Mucosa of stomach (tissue), 1 donor: ENCODE measurements around the gene RERE.

Source experiments
- H3K27me3 ChIP-seq: one replicate; pipeline ENCODE4 v1.7.0; 2013; ENCODE audit warnings: mild to moderate bottlenecking, low read length; ENCODE audit not compliant: control insufficient read depth, insufficient read depth
- H3K36me3 ChIP-seq: one replicate; pipeline ENCODE4 v1.7.0; 2013; ENCODE audit warnings: low read length; ENCODE audit not compliant: control insufficient read depth, insufficient read depth
- H3K4me1 ChIP-seq: one replicate; pipeline ENCODE4 v1.7.0; 2013; ENCODE audit warnings: mild to moderate bottlenecking, low read length; ENCODE audit not compliant: control insufficient read depth, insufficient read depth
- H3K4me3 ChIP-seq: one replicate; pipeline ENCODE4 v1.7.0; 2013; ENCODE audit warnings: low read length
- H3K9ac ChIP-seq: one replicate; pipeline ENCODE4 v1.7.0; 2013; ENCODE audit warnings: mild to moderate bottlenecking, low read length, moderate library complexity
- H3K9me3 ChIP-seq: one replicate; pipeline ENCODE4 v1.7.0; 2013; ENCODE audit warnings: mild to moderate bottlenecking, low read length, moderate library complexity; ENCODE audit not compliant: control insufficient read depth
- donor health status: Pancreatic carcinoma.

The RERE gene

DNA sequence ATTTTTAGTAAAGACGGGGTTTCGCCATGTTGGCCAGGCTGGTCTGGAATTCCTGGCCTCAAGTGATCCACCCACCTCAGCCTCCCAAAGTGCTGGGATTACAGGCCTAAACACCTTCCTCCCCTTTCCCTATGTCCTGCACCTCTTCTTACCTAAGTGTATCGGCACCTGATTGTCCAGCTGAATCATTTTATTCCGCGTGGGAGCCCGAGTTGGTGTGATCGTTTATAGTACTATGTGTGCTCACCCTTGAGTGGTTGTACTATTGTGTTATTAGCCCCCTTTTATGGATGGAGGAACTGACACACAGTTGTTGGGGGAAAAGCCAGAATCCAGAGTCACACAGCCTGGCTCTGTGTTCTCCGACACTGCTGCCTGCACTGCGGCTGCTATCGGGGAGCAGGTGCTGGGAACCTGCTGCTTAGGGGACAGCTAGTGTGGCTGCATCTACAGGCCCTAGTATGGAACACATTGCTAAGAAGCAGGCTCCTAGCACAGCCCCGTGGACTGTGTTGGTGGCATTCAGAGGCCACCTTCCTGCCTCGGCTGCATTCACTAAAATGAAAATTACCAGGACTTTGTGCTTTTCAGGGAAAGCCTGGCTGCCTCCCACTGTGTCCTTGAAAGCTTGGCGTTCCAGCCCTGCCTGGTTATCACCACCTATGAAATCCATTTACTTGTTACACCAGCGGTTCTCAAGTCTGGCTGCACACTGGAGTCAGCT, 39.4 kb upstream of the RERE start:
- Histone ChIP-seq H3K4me3 (no peak overlapping the region), H3K9ac (no peak overlapping the region), H3K36me3 (peaks cover 12% of the 10 kb centered on the region)

DNA sequence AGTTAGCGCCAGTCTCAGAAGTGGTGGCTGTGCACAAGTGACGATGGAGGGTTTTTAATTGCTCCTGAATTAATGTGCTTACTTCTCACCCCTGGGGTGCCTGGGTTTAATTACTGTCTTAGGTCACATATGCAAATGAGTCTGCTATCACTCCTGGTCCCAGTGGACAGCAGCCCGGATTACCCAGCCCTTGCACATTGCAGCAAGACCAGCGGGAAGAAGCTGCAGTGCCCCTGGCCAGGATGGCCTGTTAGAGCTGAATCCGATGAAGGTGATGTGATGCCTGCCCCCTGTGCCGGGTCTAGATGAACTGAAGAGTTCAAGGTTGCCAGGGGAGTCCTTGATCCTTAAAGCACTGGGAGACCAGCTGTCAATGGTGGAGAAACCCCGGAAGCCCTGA, 36.8 kb upstream of the RERE start:
- no peak overlapping the region for H3K9ac ChIP-seq
- H3K9me3 ChIP-seq, result no peaks in the 10 kb centered on the region
- no peaks in the 10 kb centered on the region for H3K36me3 ChIP-seq
- no peaks in the 10 kb centered on the region for H3K27me3 ChIP-seq
- H3K4me1 ChIP-seq, result peaks cover 15% of the 10 kb centered on the region
- no peak overlapping the region for H3K4me3 ChIP-seq

More for the DNA sequence above, 39.4 kb upstream of the RERE start:
- H3K4me1 ChIP-seq, result peaks cover 17% of the 10 kb centered on the region
- H3K27me3 ChIP-seq, result no peaks in the 10 kb centered on the region
- no peaks in the 10 kb centered on the region for H3K9me3 ChIP-seq

DNA sequence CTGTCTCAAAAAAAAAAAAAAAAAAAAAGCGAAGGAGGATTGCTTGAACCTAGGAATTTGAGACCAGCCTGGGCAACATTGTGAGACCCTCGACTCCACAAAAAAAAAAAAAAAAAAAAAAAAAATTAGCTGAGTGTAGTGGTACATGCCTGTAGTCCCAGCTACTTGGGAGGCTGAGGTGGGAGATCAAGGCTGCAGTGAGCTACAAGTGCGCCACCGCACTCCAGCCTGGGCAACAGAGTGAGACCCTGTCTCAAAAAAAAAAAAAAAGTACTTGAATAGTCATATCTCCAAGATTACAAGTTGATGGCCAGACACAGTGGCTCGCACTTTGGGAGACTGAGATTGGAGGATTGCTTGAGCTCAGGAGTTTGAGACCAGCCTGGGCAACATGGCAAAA, 33.6 kb upstream of the RERE start:
- Histone ChIP-seq H3K9me3 (no peaks in the 10 kb centered on the region), H3K9ac (no peak overlapping the region), H3K4me1 (peaks cover 15% of the 10 kb centered on the region), H3K27me3 (no peaks in the 10 kb centered on the region), H3K36me3 (no peaks in the 10 kb centered on the region), H3K4me3 (no peak overlapping the region)

- H3K9ac ChIP-seq, result no peak overlapping the region
- H3K27me3 ChIP-seq, result no peaks in the 10 kb centered on the region
- H3K9me3 ChIP-seq, result no peaks in the 10 kb centered on the region
- H3K36me3 ChIP-seq, result no peaks in the 10 kb centered on the region
- H3K4me3 ChIP-seq, result no peak overlapping the region
- peaks cover 21% of the 10 kb centered on the region for H3K4me1 ChIP-seq
These were observed 31.4 kb upstream of the RERE start for GRCh38 chr1:8848663-8849386.

- Histone ChIP-seq H3K9me3 (no peaks in the 10 kb centered on the region), H3K4me3 (no peak overlapping the region), H3K4me1 (peaks cover 21% of the 10 kb centered on the region), H3K27me3 (no peaks in the 10 kb centered on the region), H3K36me3 (no peaks in the 10 kb centered on the region), H3K9ac (no peak overlapping the region)
These were observed 30.6 kb upstream of the RERE start for GRCh38 chr1:8847990-8848389.

- Histone ChIP-seq H3K27me3 (no peaks in the 10 kb centered on the region), H3K9me3 (no peaks in the 10 kb centered on the region), H3K9ac (no peak overlapping the region), H3K4me1 (peaks cover 21% of the 10 kb centered on the region), H3K4me3 (no peak overlapping the region), H3K36me3 (no peaks in the 10 kb centered on the region)
These were observed 28.8 kb upstream of the RERE start for GRCh38 chr1:8846263-8846662.

DNA sequence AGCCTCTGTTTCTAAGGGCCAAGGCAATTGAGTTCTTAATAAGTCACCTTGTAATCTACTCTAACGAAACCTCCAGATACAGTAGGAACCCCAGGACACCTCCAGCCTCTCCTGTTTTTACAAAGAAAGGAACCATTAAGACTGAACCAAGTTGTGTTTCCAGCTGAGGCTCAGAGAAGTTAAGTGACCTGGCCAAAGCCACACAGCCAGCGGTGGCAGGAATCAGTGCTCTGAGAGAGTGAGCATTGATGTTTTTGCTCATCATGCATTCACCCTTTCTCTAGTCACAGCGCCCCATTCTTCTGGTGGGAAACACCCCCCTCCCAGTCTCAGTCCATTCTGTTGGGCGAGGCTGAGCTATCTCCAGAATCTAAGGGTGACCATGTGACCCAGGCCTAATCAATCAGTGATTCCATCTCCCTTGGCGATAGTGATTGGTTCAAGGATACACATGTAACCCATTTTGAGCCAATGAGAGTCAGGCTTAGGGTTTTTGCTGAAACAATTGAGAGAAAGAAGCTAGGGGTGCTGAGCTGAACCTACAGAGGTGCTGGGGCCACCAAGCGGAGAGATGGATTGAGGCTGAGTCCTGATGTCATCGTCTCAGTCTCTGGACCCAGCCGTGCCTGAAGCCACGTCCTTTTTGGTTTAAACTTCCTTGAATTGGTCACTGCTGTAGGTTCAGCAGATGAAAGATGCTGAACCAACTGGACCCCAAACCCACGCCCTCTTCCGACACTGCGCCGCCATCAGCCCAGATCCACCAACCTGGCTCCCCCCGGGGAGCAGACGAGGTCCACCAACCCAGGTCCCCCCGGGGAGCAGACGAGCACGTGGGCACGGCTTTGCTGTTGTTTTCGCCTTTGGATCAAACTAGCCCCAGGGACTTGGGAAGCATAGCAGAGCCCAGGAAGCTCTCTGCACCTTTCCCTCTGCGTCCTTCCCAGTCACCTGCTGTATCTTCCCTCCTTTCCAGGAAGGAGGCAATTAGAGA, 28.0 kb upstream of the RERE start:
- H3K4me1 ChIP-seq, result peaks cover 21% of the 10 kb centered on the region
- no peaks in the 10 kb centered on the region for H3K36me3 ChIP-seq
- H3K9me3 ChIP-seq, result no peaks in the 10 kb centered on the region
- no peak overlapping the region for H3K9ac ChIP-seq
- H3K27me3 ChIP-seq, result no peaks in the 10 kb centered on the region
- no peak overlapping the region for H3K4me3 ChIP-seq

GRCh38 chr1:8844501-8845006, 27.1 kb upstream of the RERE start:
- Histone ChIP-seq H3K36me3 (no peaks in the 10 kb centered on the region), H3K9me3 (no peaks in the 10 kb centered on the region), H3K4me3 (no peak overlapping the region), H3K27me3 (no peaks in the 10 kb centered on the region), H3K9ac (no peak overlapping the region), H3K4me1 (peaks cover 21% of the 10 kb centered on the region)

DNA sequence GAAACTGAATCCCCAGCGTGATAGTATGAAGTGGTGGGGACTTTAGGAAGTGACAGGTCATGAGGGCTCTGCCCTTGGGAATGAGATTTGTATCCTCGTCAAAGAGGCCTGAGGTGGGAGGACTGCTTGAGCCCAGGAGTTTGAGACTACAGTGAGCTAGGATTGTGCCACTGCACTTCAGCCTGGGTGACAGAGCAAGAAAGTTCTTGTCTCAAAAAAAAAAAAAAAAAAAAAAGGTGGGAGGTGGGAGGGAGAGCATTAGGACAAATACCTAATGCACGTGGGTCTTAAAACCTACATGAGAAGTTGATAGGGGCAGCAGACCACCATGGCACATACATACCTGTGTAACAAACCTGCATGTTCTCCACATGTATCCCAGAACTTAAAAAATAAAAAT, 24.0 kb upstream of the RERE start:
- H3K36me3 ChIP-seq, result no peaks in the 10 kb centered on the region
- no peak overlapping the region for H3K9ac ChIP-seq

DNA sequence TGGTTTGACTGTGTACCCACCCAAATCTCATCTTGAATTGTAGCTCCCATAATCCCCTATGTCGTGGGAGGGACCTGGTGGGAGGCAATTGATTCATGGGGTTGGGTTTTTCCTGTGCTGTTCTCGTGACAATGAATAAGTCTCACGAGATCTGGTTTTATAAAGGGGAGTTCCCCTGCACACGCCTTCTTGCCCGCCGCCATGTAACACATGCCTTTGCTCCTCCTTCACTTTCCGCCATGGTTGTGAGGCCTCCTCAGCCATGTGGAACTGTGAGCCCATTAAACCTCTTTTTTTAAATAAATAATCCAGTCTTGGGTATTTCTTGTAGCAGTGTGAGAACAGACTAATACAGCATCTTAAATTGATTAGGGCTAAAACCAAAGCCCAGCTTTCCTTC, 22.6 kb upstream of the RERE start:
- Histone ChIP-seq H3K27me3 (no peaks in the 10 kb centered on the region), H3K4me3 (no peak overlapping the region), H3K9ac (no peak overlapping the region), H3K36me3 (no peaks in the 10 kb centered on the region), H3K9me3 (no peaks in the 10 kb centered on the region), H3K4me1 (peaks cover 6% of the 10 kb centered on the region)

More for the DNA sequence above, 24.0 kb upstream of the RERE start:
- Histone ChIP-seq H3K4me3 (no peak overlapping the region), H3K27me3 (no peaks in the 10 kb centered on the region), H3K9me3 (no peaks in the 10 kb centered on the region), H3K4me1 (peaks cover 6% of the 10 kb centered on the region)

- H3K36me3 ChIP-seq, result no peaks in the 10 kb centered on the region
- H3K9ac ChIP-seq, result no peak overlapping the region
- H3K4me3 ChIP-seq, result no peak overlapping the region
- no peaks in the 10 kb centered on the region for H3K9me3 ChIP-seq
- H3K27me3 ChIP-seq, result no peaks in the 10 kb centered on the region
- H3K4me1 ChIP-seq, result no peaks in the 10 kb centered on the region
These were observed 18.7 kb upstream of the RERE start for GRCh38 chr1:8835941-8836643.
